ENCODE measurements around the gene PPP4R2.

DNA sequence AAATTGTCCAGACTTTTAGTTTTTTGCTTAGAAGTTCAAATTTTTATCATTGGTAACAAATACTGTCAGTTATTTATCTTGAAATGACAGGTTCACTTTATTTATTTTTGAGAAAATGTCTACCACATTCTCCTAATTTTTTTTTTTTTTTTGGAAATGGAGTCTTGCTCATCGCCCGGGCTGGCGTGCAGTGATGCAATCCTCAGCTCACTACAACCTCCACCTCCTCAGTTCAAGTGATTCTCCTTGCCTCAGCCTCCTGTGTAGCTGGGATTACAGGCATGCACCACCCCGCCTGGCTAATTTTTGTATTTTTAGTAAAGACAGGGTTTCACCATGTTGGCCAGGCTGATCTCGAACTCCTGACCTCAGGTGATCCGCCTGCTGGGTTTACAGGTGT lies 48.8 kb downstream of the PPP4R2 start:
- TF ChIP-seq, protein P1, sequence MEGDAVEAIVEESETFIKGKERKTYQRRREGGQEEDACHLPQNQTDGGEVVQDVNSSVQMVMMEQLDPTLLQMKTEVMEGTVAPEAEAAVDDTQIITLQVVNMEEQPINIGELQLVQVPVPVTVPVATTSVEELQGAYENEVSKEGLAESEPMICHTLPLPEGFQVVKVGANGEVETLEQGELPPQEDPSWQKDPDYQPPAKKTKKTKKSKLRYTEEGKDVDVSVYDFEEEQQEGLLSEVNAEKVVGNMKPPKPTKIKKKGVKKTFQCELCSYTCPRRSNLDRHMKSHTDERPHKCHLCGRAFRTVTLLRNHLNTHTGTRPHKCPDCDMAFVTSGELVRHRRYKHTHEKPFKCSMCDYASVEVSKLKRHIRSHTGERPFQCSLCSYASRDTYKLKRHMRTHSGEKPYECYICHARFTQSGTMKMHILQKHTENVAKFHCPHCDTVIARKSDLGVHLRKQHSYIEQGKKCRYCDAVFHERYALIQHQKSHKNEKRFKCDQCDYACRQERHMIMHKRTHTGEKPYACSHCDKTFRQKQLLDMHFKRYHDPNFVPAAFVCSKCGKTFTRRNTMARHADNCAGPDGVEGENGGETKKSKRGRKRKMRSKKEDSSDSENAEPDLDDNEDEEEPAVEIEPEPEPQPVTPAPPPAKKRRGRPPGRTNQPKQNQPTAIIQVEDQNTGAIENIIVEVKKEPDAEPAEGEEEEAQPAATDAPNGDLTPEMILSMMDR (IDR thresholded peaks at IDR 0.05 in 8 of 11, conservative IDR thresholded peaks at IDR 0.05 in 3 of 11): no peak
- no peak for TF ChIP-seq POLR2A (IDR thresholded peaks at IDR 0.05)
- TF ChIP-seq POLR2AphosphoS5 (IDR thresholded peaks at IDR 0.05): no peak
